GM12874 (cell line): ENCODE data around the gene KLF2.

ENCODE experiments used
- TF ChIP-seq, protein P1 (sequence below): IDR thresholded peaks from 2 replicates; pipeline ENCODE4 v1.5.1; 2011; ENCODE audit warnings: low read depth, mild to moderate bottlenecking, control low read depth, low read length, moderate library complexity; ENCODE audit not compliant: insufficient read depth

The KLF2 gene

DNA sequence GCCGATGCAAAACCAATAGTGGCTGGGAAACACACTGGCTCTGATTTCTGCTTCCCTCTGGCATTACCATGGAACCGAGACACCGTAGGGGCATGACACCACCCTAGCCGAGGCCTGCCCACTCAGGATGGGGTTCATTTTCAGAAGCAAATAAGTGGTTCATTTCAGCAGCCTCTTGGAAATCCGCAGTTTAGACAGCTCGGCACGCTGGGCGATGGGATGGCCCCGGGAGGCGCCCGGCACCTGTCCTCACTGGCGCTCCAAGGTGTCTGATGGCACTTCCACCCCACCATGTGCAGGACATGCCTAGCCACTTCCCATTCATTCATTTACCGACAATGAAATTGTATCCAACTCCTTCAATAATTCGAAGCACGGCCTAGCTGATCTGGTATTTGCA, 33.8 kb downstream of the KLF2 start:
- TF ChIP-seq, protein P1, sequence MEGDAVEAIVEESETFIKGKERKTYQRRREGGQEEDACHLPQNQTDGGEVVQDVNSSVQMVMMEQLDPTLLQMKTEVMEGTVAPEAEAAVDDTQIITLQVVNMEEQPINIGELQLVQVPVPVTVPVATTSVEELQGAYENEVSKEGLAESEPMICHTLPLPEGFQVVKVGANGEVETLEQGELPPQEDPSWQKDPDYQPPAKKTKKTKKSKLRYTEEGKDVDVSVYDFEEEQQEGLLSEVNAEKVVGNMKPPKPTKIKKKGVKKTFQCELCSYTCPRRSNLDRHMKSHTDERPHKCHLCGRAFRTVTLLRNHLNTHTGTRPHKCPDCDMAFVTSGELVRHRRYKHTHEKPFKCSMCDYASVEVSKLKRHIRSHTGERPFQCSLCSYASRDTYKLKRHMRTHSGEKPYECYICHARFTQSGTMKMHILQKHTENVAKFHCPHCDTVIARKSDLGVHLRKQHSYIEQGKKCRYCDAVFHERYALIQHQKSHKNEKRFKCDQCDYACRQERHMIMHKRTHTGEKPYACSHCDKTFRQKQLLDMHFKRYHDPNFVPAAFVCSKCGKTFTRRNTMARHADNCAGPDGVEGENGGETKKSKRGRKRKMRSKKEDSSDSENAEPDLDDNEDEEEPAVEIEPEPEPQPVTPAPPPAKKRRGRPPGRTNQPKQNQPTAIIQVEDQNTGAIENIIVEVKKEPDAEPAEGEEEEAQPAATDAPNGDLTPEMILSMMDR: no peak

- TF ChIP-seq, protein P1: no peak
These were observed 34.4 kb downstream of the KLF2 start for GRCh38 chr19:16359074-16359473.

DNA sequence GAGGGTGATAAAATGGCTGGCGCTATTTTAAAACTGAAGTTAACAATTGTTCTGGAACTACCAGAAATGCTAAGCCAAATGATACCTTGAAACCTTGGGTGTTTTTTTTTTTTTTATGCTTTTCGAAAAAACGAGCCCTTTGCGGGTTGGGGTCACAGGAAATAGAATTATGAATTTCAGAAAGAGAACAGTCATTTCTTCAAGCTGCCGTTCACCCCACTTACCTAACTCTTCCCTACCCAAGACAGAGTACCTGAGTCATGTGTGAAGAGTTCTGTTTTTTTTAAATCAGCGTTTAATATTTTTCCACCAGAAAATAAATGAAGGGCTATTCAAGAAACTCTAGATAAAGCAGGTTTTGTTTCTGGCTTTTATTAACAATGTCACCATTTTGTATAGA, 35.3 kb downstream of the KLF2 start:
- TF ChIP-seq, protein P1: no peak

- TF ChIP-seq, protein P1: no peak
These were observed 36.1 kb downstream of the KLF2 start for GRCh38 chr19:16360738-16361137.

- TF ChIP-seq, protein P1: no peak
These were observed 36.6 kb downstream of the KLF2 start for GRCh38 chr19:16361254-16361653.

- TF ChIP-seq, protein P1: no peak
These were observed 37.3 kb downstream of the KLF2 start for GRCh38 chr19:16361926-16362325.

- TF ChIP-seq, protein P1: no peak
These were observed 38.7 kb downstream of the KLF2 start for GRCh38 chr19:16363133-16363851.
